Endothelial cell (in vitro differentiated cells): ENCODE measurements around the gene CDC73. TPM values are rescaled to one million over a fixed set of nuclear protein-coding genes. Genes with fewer than 3 reads are reported as not detected.
"Not testable (repeated sequence)": the region's sequence is repeated elsewhere in the genome, so short reads cannot be mapped to it uniquely, and the experiment has no call there.

ENCODE experiments used
- DNase-seq: peaks from one replicate; pipeline ENCODE4 v3.0.0; 2021; ENCODE audit warnings: low spot score
- H3K27ac Mint-ChIP-seq: one replicate; pipeline ENCODE4 v1.8.0; 2021; ENCODE audit warnings: mixed read lengths, inconsistent platforms; ENCODE audit not compliant: unreplicated experiment
- H3K27me3 Mint-ChIP-seq: one replicate; pipeline ENCODE4 v1.8.0; 2021; ENCODE audit warnings: mild to moderate bottlenecking, moderate library complexity, mixed read lengths, inconsistent platforms; ENCODE audit not compliant: unreplicated experiment
- H3K36me3 Mint-ChIP-seq: one replicate; pipeline ENCODE4 v1.8.0; 2021; ENCODE audit warnings: mild to moderate bottlenecking, low read depth, mixed read lengths, inconsistent platforms; ENCODE audit not compliant: unreplicated experiment
- H3K4me1 Mint-ChIP-seq: one replicate; pipeline ENCODE4 v1.8.0; 2021; ENCODE audit warnings: mild to moderate bottlenecking, mixed read lengths, inconsistent platforms; ENCODE audit not compliant: unreplicated experiment
- H3K4me3 Mint-ChIP-seq: one replicate; pipeline ENCODE4 v1.8.0; 2021; ENCODE audit warnings: mild to moderate bottlenecking, mixed read lengths, inconsistent platforms; ENCODE audit not compliant: unreplicated experiment
- H3K9me3 Mint-ChIP-seq: one replicate; pipeline ENCODE4 v1.8.0; 2021; ENCODE audit warnings: mixed read lengths, inconsistent platforms; ENCODE audit not compliant: unreplicated experiment
- CTCF ChIP-seq: fragments of 200-600 bp; sonication (generic); IDR thresholded peaks from one replicate; pipeline ENCODE4 v1.5.0; 2021; ENCODE audit warnings: antibody characterized with exemption; ENCODE audit not compliant: unreplicated experiment
- total RNA-seq: library from RNA; stranded (reverse); fragmentation: NEBNext Ultra II Directional; extraction: Animal tissue kit (Norgen Biotek cat#: 25700); gene quantifications from one replicate; pipeline ENCODE4 v1.2.1, GENCODE V29; 2021; ENCODE audit not compliant: unreplicated experiment

Gene CDC73
- total RNA-seq, 1 donor from 2014 or later = 45.2 TPM

- H3K4me1 Mint-ChIP-seq = peaks cover 3% of the 10 kb centered on the region
- no peak for TF ChIP-seq CTCF
- DNase-seq = no peak
- H3K27me3 Mint-ChIP-seq = no peaks in the 10 kb centered on the region
- H3K9me3 Mint-ChIP-seq = no peaks in the 10 kb centered on the region
- H3K4me3 Mint-ChIP-seq = no peak overlapping the region
- no peaks in the 10 kb centered on the region for H3K36me3 Mint-ChIP-seq
- H3K27ac Mint-ChIP-seq = no peak overlapping the region
Observed at GRCh38 chr1:193229136-193229535, 107.3 kb downstream of the CDC73 start.

- H3K4me1 Mint-ChIP-seq, H3K27ac Mint-ChIP-seq, H3K4me3 Mint-ChIP-seq, DNase-seq, H3K27me3 Mint-ChIP-seq, H3K36me3 Mint-ChIP-seq, H3K9me3 Mint-ChIP-seq: not testable (repeated sequence)
Observed at GRCh38 chr1:193231146-193231545, 109.3 kb downstream of the CDC73 start.

GRCh38 chr1:193234530-193234929, 112.7 kb downstream of the CDC73 start:
- H3K36me3 Mint-ChIP-seq = peaks cover 5% of the 10 kb centered on the region
- DNase-seq = no peak
- peak overlapping the region; percentile 24 for H3K27ac Mint-ChIP-seq
- H3K4me3 Mint-ChIP-seq = no peak overlapping the region
- TF ChIP-seq CTCF = no peak
- peaks cover 10% of the 10 kb centered on the region for H3K4me1 Mint-ChIP-seq
- H3K27me3 Mint-ChIP-seq = peaks cover 1% of the 10 kb centered on the region
- H3K9me3 Mint-ChIP-seq = no peaks in the 10 kb centered on the region

- peaks cover 9% of the 10 kb centered on the region for H3K36me3 Mint-ChIP-seq
- TF ChIP-seq CTCF = no peak
- H3K4me1 Mint-ChIP-seq = peaks cover 10% of the 10 kb centered on the region
- DNase-seq = no peak
- no peak overlapping the region for H3K4me3 Mint-ChIP-seq
- no peaks in the 10 kb centered on the region for H3K9me3 Mint-ChIP-seq
- H3K27me3 Mint-ChIP-seq = peaks cover 4% of the 10 kb centered on the region
- no peak overlapping the region for H3K27ac Mint-ChIP-seq
Observed at GRCh38 chr1:193237381-193237978, 115.6 kb downstream of the CDC73 start.

- Mint-ChIP-seq H3K36me3 (peaks cover 9% of the 10 kb centered on the region), H3K4me1 (peaks cover 3% of the 10 kb centered on the region), H3K27ac (no peak overlapping the region), H3K4me3 (no peak overlapping the region), H3K9me3 (no peaks in the 10 kb centered on the region), H3K27me3 (peaks cover 6% of the 10 kb centered on the region)
- DNase-seq = no peak
- TF ChIP-seq CTCF = no peak
Observed at GRCh38 chr1:193240609-193241008, 118.8 kb downstream of the CDC73 start.
